Tibial nerve (tissue), 4 donors: ENCODE results near the gene TM4SF20. TPM values are rescaled to one million over a fixed set of nuclear protein-coding genes. Genes with fewer than 3 reads are reported as not detected.
"Not testable (repeated sequence)": the region's sequence is repeated elsewhere in the genome, so short reads cannot be mapped to it uniquely, and the experiment has no call there.

ENCODE experiments used
- DNase-seq, 2 donors: peaks; one replicate each; pipeline ENCODE4 v3.0.0-alpha.2; 2019; ENCODE audit warnings: low spot score in 2 of 2
- H3K27ac ChIP-seq, 4 donors: fragments of 200-600 bp; sonication (generic) in 3 of 4; one replicate each; pipeline ENCODE4 v1.5.1; 2017 to 2019; ENCODE audit warnings: mild to moderate bottlenecking in 1 of 4
- H3K27me3 ChIP-seq, 2 donors: fragments of 200-600 bp; sonication (generic) in 1 of 2; one replicate each; pipeline versions ENCODE4 v1.5.1 to v1.6.0; 2017 to 2019
- H3K36me3 ChIP-seq, 3 donors: fragments of 200-600 bp; sonication (generic); one replicate each; pipeline ENCODE4 v1.5.1; 2018 to 2019
- H3K4me1 ChIP-seq, 4 donors: fragments of 200-600 bp; sonication (generic) in 3 of 4; one replicate each; pipeline ENCODE4 v1.5.1; 2017 to 2019
- H3K4me3 ChIP-seq, 4 donors: fragments of 200-600 bp; sonication (generic) in 3 of 4; one replicate each; pipeline ENCODE4 v1.5.1; 2017 to 2019; ENCODE audit warnings: mild to moderate bottlenecking in 1 of 4, moderate library complexity in 1 of 4
- H3K9me3 ChIP-seq, 4 donors: fragments of 200-600 bp; sonication (generic) in 3 of 4; one replicate each; pipeline ENCODE4 v1.5.1; 2017 to 2019
- EP300 ChIP-seq, 2 donors: sonication (generic); formaldehyde crosslinking; IDR thresholded peaks; one replicate each; pipeline ENCODE4 v1.6.1; 2017; ENCODE audit warnings: antibody characterized with exemption in 2 of 2, mild to moderate bottlenecking in 1 of 2
- POLR2A ChIP-seq, 2 donors: fragments of 450-650 bp; IDR thresholded peaks; one replicate each; pipeline ENCODE4 v1.6.1; 2017; ENCODE audit warnings: antibody characterized with exemption in 2 of 2, mild to moderate bottlenecking in 2 of 2, moderate library complexity in 2 of 2
- WGBS, 2 donors: methylation state at CpG; one replicate each; pipeline ENCODE4 v1.1.5; 2018; 5-methylcytosine and 5-hydroxymethylcytosine counted together
- total RNA-seq, 4 donors: library from RNA; depleted of rRNA; stranded (reverse); fragments of >200 nt; gene quantifications; one replicate each; pipeline ENCODE4 v1.1.0, GENCODE V29; 2016
- TF ChIP-seq, protein P1 (sequence below), 5 experiments: fragments of 200-600 bp in 3 of 5; fragments of 450-650 bp in 2 of 5; sonication (generic) in 3 of 5; IDR thresholded peaks; one replicate each; pipeline ENCODE4 v1.5.1; 2016 to 2019; ENCODE audit warnings: antibody characterized with exemption in 5 of 5, mild to moderate bottlenecking in 3 of 5, moderate library complexity in 2 of 5

The TM4SF20 gene
- total RNA-seq, 4 donors from 2014 or later = not detected

DNA sequence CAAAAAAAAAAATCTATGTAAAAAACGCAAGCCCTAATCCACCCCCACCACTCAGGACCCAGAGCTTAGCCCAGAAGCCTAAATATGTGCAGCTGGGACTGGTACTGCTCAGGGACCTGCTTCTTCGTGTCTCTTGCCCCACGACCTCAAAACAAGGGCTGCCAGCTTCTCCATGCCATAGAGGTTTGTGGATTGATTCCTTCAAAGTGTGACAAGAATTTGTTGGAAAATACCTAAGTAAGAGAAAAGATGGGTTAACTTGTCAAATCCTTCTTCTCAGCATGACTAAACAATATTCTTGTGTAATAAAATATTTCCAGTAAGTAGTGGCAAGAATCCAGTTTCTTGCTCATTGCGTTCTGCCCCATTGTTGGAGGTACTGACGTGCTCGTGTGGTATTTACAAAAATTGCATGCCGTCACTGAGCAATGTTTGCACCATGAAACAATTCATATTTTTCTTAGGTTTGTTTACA is 9.5 kb upstream of the TM4SF20 start:
- no peak overlapping the region for H3K27ac ChIP-seq
- DNase-seq = no peak
- H3K4me3 ChIP-seq = no peak overlapping the region
- no peaks in the 10 kb centered on the region for H3K36me3 ChIP-seq
- peaks cover 0 to 10% (median 0%) of the 10 kb centered on the region in 4 donors for H3K4me1 ChIP-seq
- 57 to 59% methylated on average over 7 of the region's 7 CpGs for WGBS, 2 donors
- no peaks in the 10 kb centered on the region for H3K9me3 ChIP-seq
- no peaks in the 10 kb centered on the region for H3K27me3 ChIP-seq
- TF ChIP-seq, protein P1, sequence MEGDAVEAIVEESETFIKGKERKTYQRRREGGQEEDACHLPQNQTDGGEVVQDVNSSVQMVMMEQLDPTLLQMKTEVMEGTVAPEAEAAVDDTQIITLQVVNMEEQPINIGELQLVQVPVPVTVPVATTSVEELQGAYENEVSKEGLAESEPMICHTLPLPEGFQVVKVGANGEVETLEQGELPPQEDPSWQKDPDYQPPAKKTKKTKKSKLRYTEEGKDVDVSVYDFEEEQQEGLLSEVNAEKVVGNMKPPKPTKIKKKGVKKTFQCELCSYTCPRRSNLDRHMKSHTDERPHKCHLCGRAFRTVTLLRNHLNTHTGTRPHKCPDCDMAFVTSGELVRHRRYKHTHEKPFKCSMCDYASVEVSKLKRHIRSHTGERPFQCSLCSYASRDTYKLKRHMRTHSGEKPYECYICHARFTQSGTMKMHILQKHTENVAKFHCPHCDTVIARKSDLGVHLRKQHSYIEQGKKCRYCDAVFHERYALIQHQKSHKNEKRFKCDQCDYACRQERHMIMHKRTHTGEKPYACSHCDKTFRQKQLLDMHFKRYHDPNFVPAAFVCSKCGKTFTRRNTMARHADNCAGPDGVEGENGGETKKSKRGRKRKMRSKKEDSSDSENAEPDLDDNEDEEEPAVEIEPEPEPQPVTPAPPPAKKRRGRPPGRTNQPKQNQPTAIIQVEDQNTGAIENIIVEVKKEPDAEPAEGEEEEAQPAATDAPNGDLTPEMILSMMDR (IDR thresholded peaks at IDR 0.05) = no peak
- no peak for TF ChIP-seq EP300 (IDR thresholded peaks at IDR 0.05)

DNA sequence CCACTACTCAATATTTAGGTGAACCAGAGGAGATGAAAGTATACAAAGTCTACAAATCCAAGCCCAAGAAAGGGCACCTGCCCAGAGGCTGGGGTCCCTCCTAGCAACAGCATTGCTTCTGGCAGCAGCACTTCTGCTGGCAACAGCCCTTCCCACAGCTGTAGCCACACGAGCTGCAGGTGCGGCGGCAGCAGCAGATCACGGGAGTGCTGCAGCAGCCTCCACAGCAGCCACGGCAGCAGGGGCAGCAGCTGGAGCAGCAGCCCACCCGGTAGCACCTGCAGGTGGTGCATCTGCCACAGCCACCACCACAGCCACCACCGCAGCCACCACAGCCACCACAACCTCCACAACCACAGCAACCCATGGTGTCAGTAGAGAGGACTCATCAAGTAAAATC is 8.5 kb upstream of the TM4SF20 start, which contains the start of gene SCYGR1:
TSS of gene SCYGR1 (minus strand) at position 367 of the 400 bp plus-strand sequence. CDS start at position 367, 0 bp downstream.
- 89 to 100% methylated on average over 3 of the region's 7 CpGs for WGBS, 2 donors
- not testable (repeated sequence) for H3K27me3 ChIP-seq, H3K36me3 ChIP-seq, H3K27ac ChIP-seq, H3K9me3 ChIP-seq, H3K4me3 ChIP-seq, DNase-seq, H3K4me1 ChIP-seq

GRCh38 chr2:227386630-227387029 is 7.5 kb upstream of the TM4SF20 start:
- Histone ChIP-seq H3K4me3 (no peak overlapping the region), H3K36me3 (no peaks in the 10 kb centered on the region), H3K9me3 (no peaks in the 10 kb centered on the region), H3K27me3 (no peaks in the 10 kb centered on the region), H3K27ac (no peak overlapping the region), H3K4me1 (no peaks in the 10 kb centered on the region)
- WGBS, 2 donors = 87 to 89% methylated on average over 6 of the region's 6 CpGs
- TF ChIP-seq, protein P1 (IDR thresholded peaks at IDR 0.05) = no peak
- TF ChIP-seq EP300 (IDR thresholded peaks at IDR 0.05) (no peak), POLR2A (IDR thresholded peaks at IDR 0.05) (no peak)
- DNase-seq = no peak

GRCh38 chr2:227383686-227384085 is 4.6 kb upstream of the TM4SF20 start:
- 44 to 55% methylated on average over 3 of the region's 3 CpGs for WGBS, 2 donors
- H3K27ac ChIP-seq = no peak overlapping the region
- no peak overlapping the region for H3K4me3 ChIP-seq
- H3K4me1 ChIP-seq = no peaks in the 10 kb centered on the region
- TF ChIP-seq, protein P1 (IDR thresholded peaks at IDR 0.05) = no peak
- TF ChIP-seq POLR2A (IDR thresholded peaks at IDR 0.05) (no peak), EP300 (IDR thresholded peaks at IDR 0.05) (no peak)
- H3K36me3 ChIP-seq = no peaks in the 10 kb centered on the region
- no peak for DNase-seq
- no peaks in the 10 kb centered on the region for H3K9me3 ChIP-seq
- H3K27me3 ChIP-seq = no peaks in the 10 kb centered on the region

GRCh38 chr2:227382241-227382835 is 3.2 kb upstream of the TM4SF20 start:
- not testable (repeated sequence) for H3K27me3 ChIP-seq, H3K9me3 ChIP-seq, H3K36me3 ChIP-seq, H3K27ac ChIP-seq, DNase-seq, H3K4me1 ChIP-seq, H3K4me3 ChIP-seq
- WGBS, 2 donors = 89 to 90% methylated on average over 2 of the region's 2 CpGs

DNA sequence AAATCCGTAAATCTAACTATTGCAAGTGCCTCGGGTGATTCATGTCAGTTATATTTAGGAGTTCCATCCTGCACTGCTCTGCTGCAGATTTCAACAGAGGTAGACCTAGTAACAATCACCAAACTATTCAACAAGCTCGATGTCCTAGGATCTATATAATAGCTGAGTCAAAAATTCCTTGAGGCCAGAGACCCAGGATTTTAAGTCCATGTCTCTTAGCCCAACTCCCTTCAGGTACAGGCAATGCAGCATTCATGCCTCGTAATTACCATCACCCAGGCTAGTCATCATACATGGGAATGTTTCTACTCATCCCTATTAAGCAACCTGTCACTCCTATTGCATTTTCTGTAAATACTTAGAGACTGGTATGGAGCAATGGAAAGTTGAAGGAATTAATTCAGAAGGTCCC is 729 bp downstream of the TM4SF20 start:
- TF ChIP-seq EP300 (IDR thresholded peaks at IDR 0.05) (no peak), POLR2A (IDR thresholded peaks at IDR 0.05) (no peak)
- TF ChIP-seq, protein P1 (IDR thresholded peaks at IDR 0.05) = no peak
- no peaks in the 10 kb centered on the region for H3K36me3 ChIP-seq
- H3K4me3 ChIP-seq = no peak overlapping the region
- no peaks in the 10 kb centered on the region for H3K4me1 ChIP-seq
- H3K27ac ChIP-seq = no peak overlapping the region
- no peaks in the 10 kb centered on the region for H3K9me3 ChIP-seq
- H3K27me3 ChIP-seq = no peaks in the 10 kb centered on the region
- no peak for DNase-seq
- WGBS, 2 donors = 83 to 88% methylated on average over 4 of the region's 4 CpGs
